Heart left ventricle (tissue), 16 donors: ENCODE measurements around the gene MYH4. TPM values are rescaled to one million over a fixed set of nuclear protein-coding genes. Genes with fewer than 3 reads are reported as not detected.

Experiments
- ATAC-seq, 4 donors: fragments of 200-7000 bp; cut with Tn5 transposase; one replicate each; pipeline ENCODE4 v1.9.1; 2020 to 2022; ENCODE audit warnings: moderate library complexity in 4 of 4, mild to moderate bottlenecking in 3 of 4, moderate number of reproducible peaks in 1 of 4
- DNase-seq, 5 donors: peaks; one replicate each; pipeline ENCODE4 v3.0.0-alpha.2; 2020
- H3K27ac ChIP-seq, 12 donors: fragments of 200-600 bp; sonication (generic) in 4 of 12; one replicate each; pipeline versions ENCODE4 v1.5.0 to v1.8.0; 2016 to 2022; ENCODE audit warnings: mild to moderate bottlenecking in 2 of 12
- H3K27me3 ChIP-seq, 9 donors: fragments of 200-600 bp; sonication (generic) in 2 of 9; one replicate each; pipeline versions ENCODE4 v1.5.1 to v1.8.0; 2016 to 2022; ENCODE audit warnings: mild to moderate bottlenecking in 3 of 9
- H3K36me3 ChIP-seq, 9 donors: fragments of 200-600 bp; sonication (generic) in 2 of 9; one replicate each; pipeline versions ENCODE4 v1.5.0 to v1.8.0; 2018 to 2022; ENCODE audit warnings: mild to moderate bottlenecking in 2 of 9
- H3K4me1 ChIP-seq, 12 donors: fragments of 200-600 bp; sonication (generic) in 4 of 12; one replicate each; pipeline versions ENCODE4 v1.5.0 to v1.8.0; 2016 to 2022; ENCODE audit warnings: mild to moderate bottlenecking in 3 of 12
- H3K4me3 ChIP-seq, 12 donors: fragments of 200-600 bp; sonication (generic) in 4 of 12; one replicate each; pipeline versions ENCODE4 v1.5.0 to v1.8.0; 2017 to 2022; ENCODE audit warnings: mild to moderate bottlenecking in 9 of 12, moderate library complexity in 4 of 12
- H3K9me3 ChIP-seq, 12 donors: fragments of 200-600 bp; sonication (generic) in 4 of 12; one replicate each; pipeline versions ENCODE4 v1.5.0 to v1.8.0; 2016 to 2022; ENCODE audit warnings: mild to moderate bottlenecking in 1 of 12
- POLR2A ChIP-seq, 2 donors: fragments of 450-650 bp; IDR thresholded peaks; one replicate each; pipeline ENCODE4 v1.6.1; 2017; ENCODE audit warnings: antibody characterized with exemption in 2 of 2, mild to moderate bottlenecking in 2 of 2, moderate library complexity in 2 of 2
- WGBS, 4 donors: extraction: QIAGEN DNeasy Blood & Tissue Kit in 2 of 4; methylation state at CpG; one replicate each; pipeline versions ENCODE4 v1.1.5 to v1.1.7; 2013 to 2018; 5-methylcytosine and 5-hydroxymethylcytosine counted together
- intact Hi-C, 10 donors: fragments of 100-400 bp; cut with DNase I; formaldehyde crosslinking; loops; one replicate each; pipeline versions ENCODE4 v1.11.1 to v1.14.2; 2022
- polyA plus RNA-seq, 2 donors: library from polyadenylated mRNA; stranded (reverse); fragments of 200-250 nt; gene quantifications; one replicate each; pipeline ENCODE4 v1.2.3, GENCODE V29; 2013
- total RNA-seq, 9 donors: library from RNA; depleted of rRNA in 2 of 9; stranded (reverse); fragments of >200 nt in 2 of 9; fragmentation: NEBNext Ultra II Directional in 3 of 9; extraction: Animal tissue kit (Norgen Biotek cat#: 25700) in 3 of 9; gene quantifications; one replicate each; pipeline versions ENCODE4 v1.1.0 to v1.2.4, GENCODE V29; 2016 to 2023
- TF ChIP-seq, protein P1 (sequence below), 12 donors: fragments of 200-600 bp; sonication (generic) in 4 of 12; IDR thresholded peaks; one replicate each; pipeline versions ENCODE4 v1.5.0 to v1.8.0; 2018 to 2022; ENCODE audit warnings: antibody characterized with exemption in 12 of 12, mild to moderate bottlenecking in 5 of 12
- donor health status: ischemic (EF 13 %, LVEDD 7.1; RV severe dilation, severe dysfunction).
- donor health status: healthy with polysubstance abuse.
- donor health status: DM: no; HTN: yes; CAD: no.
- donor health status: DM: no; HTN: no; CAD: no.
- donor health status: ischemic (EF 25% LVEDD 6.9; RV normal size, moderate dysfunction).
- donor health status: ischemic (EF 25% LVEDD 5.7; RV mildly dilated, moderate dysfunction).
- donor health status: healthy.
- donor health status: DM: yes; HTN: yes; CAD: no.
- donor health status: ischemic (EF 35%, LVEDD 5.7; RV mildly dilated, moderate dysfunction).
- donor health status: nonischemic (EF 11% LVEDD 7.7; RV severe dilation, severe dysfunction).
- donor health status: DM: yes; HTN: yes; CAD: no.
- donor health status: PGD.
- donor health status: ischemic (EF 29% LVEDD 5.4; RV normal size, mild dysfunction).
- donor health status: nonischemic (EF 23%, LVEDD 6.1; RV moderate dilation, normal function).

Gene MYH4
- total and polyA plus RNA-seq, 11 donors: not detected

DNA sequence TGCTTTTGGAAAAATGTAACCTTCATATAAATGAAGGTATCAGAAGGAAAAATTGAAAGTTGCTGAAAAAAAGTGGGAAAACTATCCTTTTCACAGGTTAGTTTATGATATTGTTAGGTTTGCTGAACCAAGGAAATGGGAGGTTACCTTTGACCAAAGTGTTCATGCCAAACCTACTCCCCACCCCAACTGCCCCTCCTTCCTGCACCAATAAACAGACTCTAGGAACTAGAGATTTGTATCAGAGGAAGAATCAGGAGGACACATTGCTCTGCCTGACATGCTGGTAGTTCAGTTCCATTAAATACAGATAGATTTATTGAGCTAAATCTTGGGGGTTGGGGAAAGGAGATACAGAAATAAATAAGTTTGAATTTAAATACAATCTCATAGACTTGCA, 65.8 kb downstream of the MYH4 start:
- H3K4me1 ChIP-seq: no peaks in the 10 kb centered on the region
- DNase-seq (no peak), ATAC-seq (no peak)
- H3K36me3 ChIP-seq: no peaks in the 10 kb centered on the region
- no peaks in the 10 kb centered on the region for H3K9me3 ChIP-seq
- no peak overlapping the region for H3K27ac ChIP-seq
- no peaks in the 10 kb centered on the region for H3K27me3 ChIP-seq
- TF ChIP-seq POLR2A (IDR thresholded peaks at IDR 0.05): no peak
- no peak overlapping the region for H3K4me3 ChIP-seq
- intact Hi-C loops: no loop called here

DNA sequence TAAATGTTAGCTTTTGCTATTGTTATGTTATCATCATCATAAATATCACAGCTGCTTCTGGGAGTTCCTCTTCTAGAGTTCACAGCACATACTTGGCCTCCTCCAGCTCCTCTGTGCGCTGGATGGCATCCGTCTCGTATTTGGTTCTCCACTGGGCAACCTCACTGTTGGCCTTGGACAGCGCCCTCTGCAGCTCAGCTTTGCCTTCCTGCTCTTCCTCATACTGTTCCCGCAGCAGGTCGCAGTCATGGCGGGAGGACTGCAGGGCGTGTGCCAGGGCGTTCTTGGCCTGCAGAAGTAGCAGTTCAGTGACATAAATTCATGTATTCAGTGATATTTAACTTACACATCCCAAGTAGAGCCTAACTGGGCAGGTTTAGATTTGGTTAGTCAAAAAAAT, 71.0 kb downstream of the MYH4 start:
- no peaks in the 10 kb centered on the region for H3K9me3 ChIP-seq
- DNase-seq (no peak), ATAC-seq (no peak)
- no peak overlapping the region for H3K4me3 ChIP-seq
- TF ChIP-seq, protein P1, sequence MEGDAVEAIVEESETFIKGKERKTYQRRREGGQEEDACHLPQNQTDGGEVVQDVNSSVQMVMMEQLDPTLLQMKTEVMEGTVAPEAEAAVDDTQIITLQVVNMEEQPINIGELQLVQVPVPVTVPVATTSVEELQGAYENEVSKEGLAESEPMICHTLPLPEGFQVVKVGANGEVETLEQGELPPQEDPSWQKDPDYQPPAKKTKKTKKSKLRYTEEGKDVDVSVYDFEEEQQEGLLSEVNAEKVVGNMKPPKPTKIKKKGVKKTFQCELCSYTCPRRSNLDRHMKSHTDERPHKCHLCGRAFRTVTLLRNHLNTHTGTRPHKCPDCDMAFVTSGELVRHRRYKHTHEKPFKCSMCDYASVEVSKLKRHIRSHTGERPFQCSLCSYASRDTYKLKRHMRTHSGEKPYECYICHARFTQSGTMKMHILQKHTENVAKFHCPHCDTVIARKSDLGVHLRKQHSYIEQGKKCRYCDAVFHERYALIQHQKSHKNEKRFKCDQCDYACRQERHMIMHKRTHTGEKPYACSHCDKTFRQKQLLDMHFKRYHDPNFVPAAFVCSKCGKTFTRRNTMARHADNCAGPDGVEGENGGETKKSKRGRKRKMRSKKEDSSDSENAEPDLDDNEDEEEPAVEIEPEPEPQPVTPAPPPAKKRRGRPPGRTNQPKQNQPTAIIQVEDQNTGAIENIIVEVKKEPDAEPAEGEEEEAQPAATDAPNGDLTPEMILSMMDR (IDR thresholded peaks at IDR 0.05): no peak
- no peak for TF ChIP-seq POLR2A (IDR thresholded peaks at IDR 0.05)
- no peak overlapping the region for H3K27ac ChIP-seq
- intact Hi-C loops: no loop called here
- no peaks in the 10 kb centered on the region for H3K36me3 ChIP-seq
- 78 to 89% (median 81%) methylated on average over 9 of the region's 9 CpGs for WGBS, 4 donors
- H3K4me1 ChIP-seq: no peaks in the 10 kb centered on the region
- peaks cover 0 to 6% (median 0%) of the 10 kb centered on the region in 9 donors for H3K27me3 ChIP-seq

DNA sequence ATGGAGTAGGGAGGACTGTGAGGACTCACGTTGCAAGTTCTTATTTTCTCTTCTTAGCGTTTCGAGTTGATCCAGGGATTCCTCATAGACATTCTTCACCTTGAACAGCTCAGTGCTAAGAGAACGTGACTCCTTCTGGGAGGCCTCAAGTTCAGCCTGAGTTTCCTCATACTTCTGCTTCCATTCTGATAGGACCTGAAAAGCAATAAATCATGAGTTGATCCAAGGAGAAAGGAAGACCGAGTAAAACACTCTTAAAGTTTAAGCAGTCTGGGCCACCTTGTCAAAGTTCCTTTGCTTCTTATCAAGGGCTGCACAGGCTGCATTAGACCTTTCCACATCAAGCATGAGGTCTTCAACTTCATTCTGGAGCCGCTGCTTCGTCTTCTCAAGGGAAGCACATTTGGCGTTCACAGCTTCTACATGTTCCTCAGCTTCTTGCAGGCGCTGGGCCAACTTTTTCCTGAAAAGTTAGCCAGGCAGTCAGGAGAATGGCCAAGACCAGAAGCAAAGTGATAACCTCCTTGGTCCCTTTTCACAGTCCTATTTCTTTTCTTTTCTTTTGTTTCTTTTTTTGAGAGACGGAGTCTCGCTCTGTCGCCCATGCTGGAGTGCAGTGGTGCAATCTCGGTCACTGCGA, 72.7 kb downstream of the MYH4 start:
- no peak overlapping the region for H3K27ac ChIP-seq
- ATAC-seq (no peak), DNase-seq (no peak)
- no peaks in the 10 kb centered on the region for H3K36me3 ChIP-seq
- H3K9me3 ChIP-seq: no peaks in the 10 kb centered on the region
- H3K4me3 ChIP-seq: no peak overlapping the region
- TF ChIP-seq POLR2A (IDR thresholded peaks at IDR 0.05): no peak
- TF ChIP-seq, protein P1 (IDR thresholded peaks at IDR 0.05): no peak
- 75 to 83% (median 79%) methylated on average over 14 of the region's 14 CpGs for WGBS, 4 donors
- peaks cover 0 to 6% (median 0%) of the 10 kb centered on the region in 9 donors for H3K27me3 ChIP-seq
- no peaks in the 10 kb centered on the region for H3K4me1 ChIP-seq
- intact Hi-C loops: no loop called here

DNA sequence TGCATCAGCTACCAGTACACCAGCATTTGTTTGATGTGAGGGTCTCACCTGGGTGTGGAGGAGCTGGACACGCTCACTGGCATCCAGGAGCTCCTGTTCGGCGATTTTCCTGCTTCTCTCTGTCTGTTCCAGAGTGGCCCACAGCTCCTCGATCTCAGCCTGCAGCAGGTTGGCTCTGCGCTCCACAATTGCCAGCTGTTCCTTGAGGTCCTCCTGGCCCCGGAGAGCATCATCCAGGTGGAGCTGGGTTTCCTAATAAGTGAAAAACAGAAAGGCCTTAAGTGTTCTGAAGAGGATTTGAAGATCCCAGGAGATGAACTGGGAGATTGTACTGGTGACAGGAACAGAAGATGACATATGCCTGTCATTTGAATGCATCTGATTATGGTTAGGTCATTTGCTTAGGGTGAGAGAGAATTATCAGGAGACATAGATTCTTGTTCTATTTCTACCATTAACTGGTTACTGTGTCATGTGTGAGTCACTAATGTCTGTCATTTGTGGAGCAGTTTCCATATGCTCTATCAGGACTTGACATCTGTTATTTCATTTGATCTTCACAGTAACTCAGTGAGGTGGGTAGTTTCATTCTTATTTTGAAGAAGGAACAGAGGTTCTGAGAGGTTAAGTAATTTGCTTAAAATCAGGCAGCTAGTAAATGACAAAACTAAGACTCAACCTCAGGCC, 75.0 kb downstream of the MYH4 start:
- H3K27ac ChIP-seq: no peak overlapping the region
- no peaks in the 10 kb centered on the region for H3K4me1 ChIP-seq
- H3K9me3 ChIP-seq: no peaks in the 10 kb centered on the region
- TF ChIP-seq, protein P1 (IDR thresholded peaks at IDR 0.05): no peak
- no peak for TF ChIP-seq POLR2A (IDR thresholded peaks at IDR 0.05)
- peaks cover 0 to 6% (median 0%) of the 10 kb centered on the region in 9 donors for H3K27me3 ChIP-seq
- no peaks in the 10 kb centered on the region for H3K36me3 ChIP-seq
- WGBS, 4 donors: 74 to 89% (median 83%) methylated on average over 6 of the region's 6 CpGs
- no peak overlapping the region for H3K4me3 ChIP-seq
- intact Hi-C loops: no loop called here
- DNase-seq (no peak), ATAC-seq (no peak)

Other genes starting within 250 kb of the MYH4 start
- gene MYH13, start 96.6 kb downstream of the MYH4 start, total RNA-seq: not detected
- gene MYH13, start 96.6 kb downstream of the MYH4 start, polyA plus RNA-seq: under 1 TPM in 1 of 2 donors, not detected in 1; 0.01 TPM
- gene MYH8, start 47.6 kb downstream of the MYH4 start, total RNA-seq: under 1 TPM in 1 of 9 donors, not detected in 8; 0.12 TPM
- gene MYH8, start 47.6 kb downstream of the MYH4 start, polyA plus RNA-seq: not detected
- under 1 TPM in 2 of 9 donors, not detected in 7; 0.04 to 0.09 TPM for gene MYH1, start 49.0 kb upstream of the MYH4 start, total RNA-seq
- gene MYH1, start 49.0 kb upstream of the MYH4 start, polyA plus RNA-seq: not detected
- gene MYH2, start 80.1 kb upstream of the MYH4 start, total RNA-seq: under 1 TPM in 2 of 9 donors, not detected in 7; 0.07 to 0.40 TPM
- gene MYH2, start 80.1 kb upstream of the MYH4 start, polyA plus RNA-seq: not detected
- 1 to 10 TPM in 1 of 9 donors, under 1 TPM in 8; 0.13 to 1.8 (median 0.62) TPM for gene MYH3, start 187.8 kb upstream of the MYH4 start, total RNA-seq
- gene MYH3, start 187.8 kb upstream of the MYH4 start, polyA plus RNA-seq: 1 to 10 TPM in 1 of 2 donors, under 1 TPM in 1; 0.57 to 1.2 TPM
- gene SCO1, start 228.0 kb upstream of the MYH4 start, total RNA-seq: 10 to 100 TPM; 27.7 to 42.9 (median 31.4) TPM
- gene SCO1, start 228.0 kb upstream of the MYH4 start, polyA plus RNA-seq: 10 to 100 TPM in 1 of 2 donors, 1 to 10 TPM in 1; 9.2 to 53.4 TPM
- 1 to 10 TPM; 2.1 to 7.2 (median 4.6) TPM for gene ADPRM, start 228.0 kb upstream of the MYH4 start, total RNA-seq
- 1 to 10 TPM; 3.2 to 3.5 TPM for gene ADPRM, start 228.0 kb upstream of the MYH4 start, polyA plus RNA-seq